ENCODE data around the gene PDCD10. TPM values are rescaled to one million over a fixed set of nuclear protein-coding genes. Genes with fewer than 3 reads are reported as not detected.
A peak's percentile ranks its signal among the peaks of the same experiment; 100 is the strongest.

Gene PDCD10
- total RNA-seq, result 10 to 100 TPM; 51.1 to 55.5 TPM
- total RNA-seq, result 48.9 to 71.4 reads per million in 2 donors

- Mint-ChIP-seq H3K27ac (no peak within 1 kb of the TSS), H3K4me3 (no peak within 1 kb of the TSS), H3K36me3 (ENCODE audit: low read depth) (peaks cover 3% of the 10 kb centered on the region), H3K27me3 (no peaks in the 10 kb centered on the region), H3K4me1 (peaks cover 26% of the 10 kb centered on the region)
- ATAC-seq (peak; percentile 89), DNase-seq (peak; percentile 91 to 95 (median 94))
- H3K9me3 ChIP-seq (ENCODE audit: control insufficient read depth, low read length, poor library complexity, severe bottlenecking), result no peaks in the 10 kb centered on the region
Observed at GRCh38 chr3:167734498-167735232, at the start of gene PDCD10. TSS of gene PDCD10 (minus strand) at chr3:167734892. CDS start at chr3:167720157, 14,735 bp downstream.

DNA sequence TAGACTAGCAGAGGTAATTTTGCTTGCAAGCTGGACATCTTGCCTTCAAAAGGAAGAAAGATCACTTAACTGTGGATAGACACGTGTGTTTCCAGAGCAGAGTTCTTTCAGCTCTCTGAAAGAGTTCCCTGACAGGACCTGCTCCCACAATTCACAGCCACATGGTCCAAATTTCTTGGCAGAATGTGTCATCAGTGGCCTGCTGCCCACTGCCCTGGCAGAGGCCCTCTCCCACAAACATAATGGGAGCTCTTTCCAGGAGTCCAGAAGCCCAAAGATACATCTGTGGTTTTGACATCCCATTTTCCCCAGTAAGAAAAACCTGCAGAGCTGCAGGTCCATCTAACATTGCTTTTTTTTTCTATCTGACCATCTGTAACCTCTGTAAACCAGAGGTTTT is 49.1 kb upstream of the PDCD10 start:
- no peak for DNase-seq
- Mint-ChIP-seq H3K4me3 (no peak overlapping the region), H3K27ac (no peak overlapping the region), H3K4me1 (no peaks in the 10 kb centered on the region), H3K27me3 (no peaks in the 10 kb centered on the region), H3K36me3 (ENCODE audit: low read depth) (no peaks in the 10 kb centered on the region)
- no peaks in the 10 kb centered on the region for H3K9me3 ChIP-seq (ENCODE audit: control insufficient read depth, low read length, poor library complexity, severe bottlenecking)
- ATAC-seq, result no peak

DNA sequence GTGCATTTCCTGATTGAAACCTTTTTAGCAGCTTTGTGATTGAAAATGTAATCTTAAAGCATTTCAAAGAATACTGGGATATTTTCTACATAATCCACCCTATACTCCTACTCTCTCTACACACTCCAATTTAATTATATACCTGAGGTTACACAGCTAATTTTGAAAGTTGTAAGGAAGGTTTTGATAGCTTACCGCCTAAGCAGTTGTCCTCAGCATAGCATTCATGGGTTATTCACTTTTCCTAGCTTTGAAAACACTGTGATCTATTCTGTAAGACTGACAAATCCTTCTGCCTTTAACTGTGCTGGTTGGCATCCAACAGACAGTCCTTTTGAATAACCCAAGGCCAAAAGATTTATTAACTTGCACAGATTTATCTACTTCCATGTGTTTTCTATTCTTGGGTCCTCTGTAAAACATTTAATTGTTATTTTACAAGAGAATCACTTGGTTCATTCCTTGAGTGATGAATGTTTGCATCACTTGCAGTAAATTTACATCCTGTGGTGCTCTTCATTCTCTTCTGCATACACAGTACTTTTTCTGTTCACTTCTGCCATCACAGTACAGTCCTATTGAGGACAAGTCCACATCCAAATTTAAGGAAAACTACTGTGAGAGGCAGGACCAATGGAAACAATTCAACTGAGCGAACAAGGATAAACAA is 45.7 kb upstream of the PDCD10 start:
- H3K36me3 Mint-ChIP-seq (ENCODE audit: low read depth), result no peaks in the 10 kb centered on the region

DNA sequence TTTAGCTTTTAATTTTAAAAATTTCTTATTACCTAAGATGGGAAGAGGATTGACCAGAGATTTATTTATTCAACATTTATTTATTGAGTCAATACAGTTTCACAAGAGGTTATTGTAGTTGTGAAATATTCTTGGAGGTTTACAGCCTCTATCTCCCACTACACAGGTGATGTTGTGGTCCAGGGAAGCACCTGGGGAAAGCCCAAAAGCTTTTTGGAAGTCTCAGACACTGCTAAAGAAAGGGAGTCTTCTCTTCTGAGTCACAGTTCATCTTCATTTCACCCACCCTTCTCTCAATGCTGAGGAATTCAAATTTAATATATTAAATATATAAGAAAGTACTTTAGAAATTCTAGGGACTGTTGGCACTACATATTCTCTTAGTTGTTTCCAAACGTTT is 42.7 kb upstream of the PDCD10 start:
- H3K27me3 Mint-ChIP-seq, result no peaks in the 10 kb centered on the region

More for the DNA sequence above, 45.7 kb upstream of the PDCD10 start:
- no peak overlapping the region for H3K4me3 Mint-ChIP-seq
- no peaks in the 10 kb centered on the region for H3K27me3 Mint-ChIP-seq
- no peak overlapping the region for H3K27ac Mint-ChIP-seq
- peaks cover 4% of the 10 kb centered on the region for H3K9me3 ChIP-seq (ENCODE audit: control insufficient read depth, low read length, poor library complexity, severe bottlenecking)
- H3K4me1 Mint-ChIP-seq, result no peaks in the 10 kb centered on the region
- DNase-seq (no peak), ATAC-seq (no peak)

GRCh38 chr3:167776066-167776685 is 41.5 kb upstream of the PDCD10 start:
- H3K9me3 ChIP-seq (ENCODE audit: control insufficient read depth, low read length, poor library complexity, severe bottlenecking), result peaks cover 4% of the 10 kb centered on the region
- H3K36me3 Mint-ChIP-seq (ENCODE audit: low read depth), result no peaks in the 10 kb centered on the region
- H3K4me3 Mint-ChIP-seq, result no peak overlapping the region
- no peaks in the 10 kb centered on the region for H3K4me1 Mint-ChIP-seq
- DNase-seq (no peak), ATAC-seq (no peak)
- H3K27ac Mint-ChIP-seq, result no peak overlapping the region
- H3K27me3 Mint-ChIP-seq, result no peaks in the 10 kb centered on the region

More for the DNA sequence above, 42.7 kb upstream of the PDCD10 start:
- no peak overlapping the region for H3K27ac Mint-ChIP-seq
- H3K9me3 ChIP-seq (ENCODE audit: control insufficient read depth, low read length, poor library complexity, severe bottlenecking), result peaks cover 4% of the 10 kb centered on the region
- no peaks in the 10 kb centered on the region for H3K4me1 Mint-ChIP-seq
- ATAC-seq (no peak), DNase-seq (no peak)
- no peaks in the 10 kb centered on the region for H3K36me3 Mint-ChIP-seq (ENCODE audit: low read depth)
- no peak overlapping the region for H3K4me3 Mint-ChIP-seq

DNA sequence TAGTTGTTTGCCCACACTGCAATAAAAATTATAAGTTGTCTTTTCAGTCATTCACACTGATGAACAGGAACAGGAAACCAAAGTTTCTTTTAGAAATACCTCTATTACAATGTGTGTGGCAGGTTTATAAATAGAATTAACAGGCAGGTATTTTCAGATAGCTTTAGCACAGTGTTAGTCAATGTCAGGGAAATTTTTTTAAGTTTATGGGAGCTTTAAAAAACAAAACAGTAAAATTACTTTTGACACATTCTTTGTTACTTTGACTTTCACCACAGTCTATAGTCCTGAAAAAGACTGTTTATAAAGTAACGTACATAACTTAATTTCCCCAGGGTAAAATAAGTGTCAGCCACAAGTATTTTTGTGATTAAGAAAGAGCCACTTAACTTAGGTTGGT is 38.9 kb upstream of the PDCD10 start:
- H3K9me3 ChIP-seq (ENCODE audit: control insufficient read depth, low read length, poor library complexity, severe bottlenecking), result peaks cover 4% of the 10 kb centered on the region
- Mint-ChIP-seq H3K27me3 (no peaks in the 10 kb centered on the region), H3K4me3 (no peak overlapping the region), H3K27ac (no peak overlapping the region), H3K36me3 (ENCODE audit: low read depth) (no peaks in the 10 kb centered on the region), H3K4me1 (no peaks in the 10 kb centered on the region)
- ATAC-seq, result no peak
- DNase-seq, result no peak

- ATAC-seq (no peak), DNase-seq (no peak)
- no peaks in the 10 kb centered on the region for H3K9me3 ChIP-seq (ENCODE audit: control insufficient read depth, low read length, poor library complexity, severe bottlenecking)
- H3K27me3 Mint-ChIP-seq, result no peaks in the 10 kb centered on the region
- H3K36me3 Mint-ChIP-seq (ENCODE audit: low read depth), result no peaks in the 10 kb centered on the region
- H3K4me1 Mint-ChIP-seq, result no peaks in the 10 kb centered on the region
- no peak overlapping the region for H3K4me3 Mint-ChIP-seq
- H3K27ac Mint-ChIP-seq, result no peak overlapping the region
Observed at GRCh38 chr3:167772992-167773391, 38.3 kb upstream of the PDCD10 start.

GRCh38 chr3:167762296-167762695 is 27.6 kb upstream of the PDCD10 start:
- H3K9me3 ChIP-seq (ENCODE audit: control insufficient read depth, low read length, poor library complexity, severe bottlenecking), result no peaks in the 10 kb centered on the region
- Mint-ChIP-seq H3K4me1 (no peaks in the 10 kb centered on the region), H3K27me3 (no peaks in the 10 kb centered on the region), H3K36me3 (ENCODE audit: low read depth) (no peaks in the 10 kb centered on the region), H3K27ac (peak overlapping the region; percentile 1), H3K4me3 (no peak overlapping the region)
- ATAC-seq, result no peak
- no peak for DNase-seq

- H3K36me3 Mint-ChIP-seq (ENCODE audit: low read depth), result no peaks in the 10 kb centered on the region
- no peak overlapping the region for H3K4me3 Mint-ChIP-seq
- no peak overlapping the region for H3K27ac Mint-ChIP-seq
- H3K4me1 Mint-ChIP-seq, result no peaks in the 10 kb centered on the region
- DNase-seq (no peak), ATAC-seq (no peak)
- no peaks in the 10 kb centered on the region for H3K27me3 Mint-ChIP-seq
- H3K9me3 ChIP-seq (ENCODE audit: control insufficient read depth, low read length, poor library complexity, severe bottlenecking), result no peaks in the 10 kb centered on the region
Observed at GRCh38 chr3:167761302-167761701, 26.6 kb upstream of the PDCD10 start.

DNA sequence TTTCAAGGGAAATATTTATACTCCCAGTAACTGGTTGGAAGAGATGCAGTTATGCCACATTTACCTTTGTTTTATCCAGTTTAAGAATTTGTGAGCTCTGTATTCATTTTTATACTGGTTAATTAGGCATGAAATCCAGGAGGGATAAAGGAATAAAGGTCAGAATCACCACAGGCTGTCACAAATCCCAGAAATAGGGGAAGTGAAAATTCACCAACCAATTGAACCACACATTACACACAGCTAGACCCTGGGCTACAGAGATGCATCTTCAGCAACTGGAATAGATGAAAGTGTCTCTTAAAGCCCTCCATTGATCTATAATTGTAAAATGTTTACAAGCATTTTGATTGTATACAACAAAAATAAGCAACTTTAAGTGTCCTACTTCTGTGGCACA is 19.4 kb upstream of the PDCD10 start:
- no peak overlapping the region for H3K27ac Mint-ChIP-seq
- no peaks in the 10 kb centered on the region for H3K27me3 Mint-ChIP-seq

DNA sequence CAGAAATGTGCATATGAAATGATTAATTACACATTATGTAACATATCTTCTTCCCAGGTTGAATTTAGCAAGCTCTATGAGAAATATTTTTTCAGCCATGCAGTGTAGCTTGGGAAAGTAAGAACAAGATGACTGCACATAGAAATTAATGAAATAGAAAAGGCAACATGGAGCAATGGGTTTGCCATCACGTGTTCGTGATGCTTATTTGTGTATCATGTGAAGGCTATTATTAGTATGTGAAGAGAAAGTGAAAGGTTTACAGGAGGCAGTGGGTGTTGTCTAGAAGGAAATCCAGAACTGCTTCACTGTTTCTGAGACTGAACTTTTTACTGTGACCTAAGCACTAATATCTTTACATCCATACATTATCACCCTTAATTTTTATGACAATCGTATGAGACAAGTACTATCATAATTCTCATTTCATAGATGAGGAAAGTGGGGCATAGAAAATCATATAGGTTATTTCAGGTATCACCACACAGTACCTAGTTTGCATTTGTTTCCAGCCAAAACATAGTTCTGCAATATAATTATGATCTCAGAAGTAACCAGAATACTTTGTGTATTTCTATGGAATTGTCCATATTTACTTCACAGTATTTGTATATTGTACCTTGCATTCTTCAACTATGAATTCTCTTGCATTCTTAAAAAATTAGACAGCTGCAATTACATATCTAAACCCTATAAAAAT is 15.7 kb upstream of the PDCD10 start:
- H3K4me1 Mint-ChIP-seq, result peaks cover 19% of the 10 kb centered on the region
- H3K9me3 ChIP-seq (ENCODE audit: control insufficient read depth, low read length, poor library complexity, severe bottlenecking), result no peaks in the 10 kb centered on the region
- H3K27me3 Mint-ChIP-seq, result no peaks in the 10 kb centered on the region
- H3K36me3 Mint-ChIP-seq (ENCODE audit: low read depth), result peaks cover 3% of the 10 kb centered on the region
- H3K27ac Mint-ChIP-seq, result no peak overlapping the region
- DNase-seq (no peak), ATAC-seq (peak; percentile 79)
- no peak overlapping the region for H3K4me3 Mint-ChIP-seq

More for the DNA sequence above, 19.4 kb upstream of the PDCD10 start:
- peaks cover 18% of the 10 kb centered on the region for H3K4me1 Mint-ChIP-seq
- H3K4me3 Mint-ChIP-seq, result no peak overlapping the region
- DNase-seq (no peak), ATAC-seq (no peak)
- no peaks in the 10 kb centered on the region for H3K9me3 ChIP-seq (ENCODE audit: control insufficient read depth, low read length, poor library complexity, severe bottlenecking)
- peaks cover 3% of the 10 kb centered on the region for H3K36me3 Mint-ChIP-seq (ENCODE audit: low read depth)

GRCh38 chr3:167749728-167750127 is 15.0 kb upstream of the PDCD10 start:
- no peaks in the 10 kb centered on the region for H3K9me3 ChIP-seq (ENCODE audit: control insufficient read depth, low read length, poor library complexity, severe bottlenecking)
- ATAC-seq (no peak), DNase-seq (no peak)
- Mint-ChIP-seq H3K36me3 (ENCODE audit: low read depth) (no peaks in the 10 kb centered on the region), H3K4me1 (peaks cover 16% of the 10 kb centered on the region), H3K4me3 (no peak overlapping the region), H3K27ac (peak overlapping the region; percentile 32), H3K27me3 (no peaks in the 10 kb centered on the region)

GRCh38 chr3:167749209-167749608 is 14.5 kb upstream of the PDCD10 start:
- no peaks in the 10 kb centered on the region for H3K36me3 Mint-ChIP-seq (ENCODE audit: low read depth)
- no peaks in the 10 kb centered on the region for H3K27me3 Mint-ChIP-seq
- H3K4me3 Mint-ChIP-seq, result no peak overlapping the region
- DNase-seq (no peak), ATAC-seq (no peak)
- peak overlapping the region; percentile 32 for H3K27ac Mint-ChIP-seq
- no peaks in the 10 kb centered on the region for H3K9me3 ChIP-seq (ENCODE audit: control insufficient read depth, low read length, poor library complexity, severe bottlenecking)
- peaks cover 16% of the 10 kb centered on the region for H3K4me1 Mint-ChIP-seq

Measured in T-helper 17 cell (primary cell).